RWPE2 (cell line): ENCODE data around the gene DHX16.

ENCODE experiments used
- ATAC-seq: fragments of 200-7000 bp; cut with Tn5 transposase; 3 replicates; pipeline ENCODE4 v1.9.1; 2021; ENCODE audit warnings: low read depth
- DNase-seq: peaks from one replicate; pipeline ENCODE4 v3.0.0-alpha.2; 2020; ENCODE audit warnings: low spot score
- H3K27ac ChIP-seq: fragments of 450-650 bp; 2 replicates; pipeline ENCODE4 v1.5.1; 2017; ENCODE audit warnings: mild to moderate bottlenecking; ENCODE audit not compliant: poor library complexity, severe bottlenecking
- H3K27me3 ChIP-seq: fragments of 250-450 bp; sonication (Bioruptor Pico); 2 replicates; pipeline ENCODE4 v1.5.1; 2021; ENCODE audit warnings: mild to moderate bottlenecking, moderate library complexity; ENCODE audit not compliant: insufficient read depth, poor library complexity, severe bottlenecking
- H3K36me3 ChIP-seq: fragments of 250-450 bp; sonication (Bioruptor Pico); 2 replicates; pipeline ENCODE4 v1.5.1; 2020; ENCODE audit warnings: low read depth, mild to moderate bottlenecking, moderate library complexity
- H3K4me1 ChIP-seq: fragments of 250-450 bp; sonication (Bioruptor Pico); 2 replicates; pipeline ENCODE4 v1.5.1; 2021; ENCODE audit warnings: mild to moderate bottlenecking, moderate library complexity; ENCODE audit not compliant: insufficient read depth, poor library complexity, severe bottlenecking
- H3K4me3 ChIP-seq: fragments of 250-450 bp; sonication (Bioruptor Pico); 2 replicates; pipeline ENCODE4 v1.5.1; 2021; ENCODE audit warnings: mild to moderate bottlenecking, moderate library complexity; ENCODE audit not compliant: severe bottlenecking
- H3K9me3 ChIP-seq: fragments of 250-450 bp; sonication (Bioruptor Pico); 2 replicates; pipeline ENCODE4 v1.5.1; 2021; ENCODE audit warnings: mild to moderate bottlenecking, moderate library complexity; ENCODE audit not compliant: severe bottlenecking
- TF ChIP-seq, protein P1 (sequence below): fragments of 450-650 bp; IDR thresholded peaks from one replicate; pipeline ENCODE4 v1.5.1; 2017; ENCODE audit warnings: mild to moderate bottlenecking, moderate library complexity; ENCODE audit not compliant: poor library complexity, severe bottlenecking

The DHX16 gene

DNA sequence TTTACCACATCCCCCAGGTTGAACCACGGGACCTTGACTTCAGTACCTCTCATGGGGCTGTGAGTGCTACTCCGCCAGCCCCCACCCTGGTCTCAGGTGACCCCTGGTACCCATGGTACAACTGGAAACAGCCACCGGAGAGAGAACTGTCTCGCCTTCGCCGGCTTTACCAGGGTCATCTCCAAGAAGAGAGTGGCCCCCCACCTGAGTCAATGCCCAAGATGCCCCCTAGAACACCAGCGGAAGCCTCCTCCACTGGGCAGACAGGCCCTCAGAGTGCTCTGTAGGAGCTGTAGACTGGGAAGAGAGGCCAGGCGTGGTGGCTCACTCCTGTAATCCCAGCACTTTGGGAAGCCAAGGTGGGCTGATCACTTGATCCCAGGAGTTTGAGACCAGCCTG lies 47.3 kb downstream of the DHX16 start:
- H3K27me3 ChIP-seq: no peaks in the 10 kb centered on the region
- no peaks in the 10 kb centered on the region for H3K4me1 ChIP-seq
- DNase-seq (no peak), ATAC-seq (no peak)
- TF ChIP-seq, protein P1, sequence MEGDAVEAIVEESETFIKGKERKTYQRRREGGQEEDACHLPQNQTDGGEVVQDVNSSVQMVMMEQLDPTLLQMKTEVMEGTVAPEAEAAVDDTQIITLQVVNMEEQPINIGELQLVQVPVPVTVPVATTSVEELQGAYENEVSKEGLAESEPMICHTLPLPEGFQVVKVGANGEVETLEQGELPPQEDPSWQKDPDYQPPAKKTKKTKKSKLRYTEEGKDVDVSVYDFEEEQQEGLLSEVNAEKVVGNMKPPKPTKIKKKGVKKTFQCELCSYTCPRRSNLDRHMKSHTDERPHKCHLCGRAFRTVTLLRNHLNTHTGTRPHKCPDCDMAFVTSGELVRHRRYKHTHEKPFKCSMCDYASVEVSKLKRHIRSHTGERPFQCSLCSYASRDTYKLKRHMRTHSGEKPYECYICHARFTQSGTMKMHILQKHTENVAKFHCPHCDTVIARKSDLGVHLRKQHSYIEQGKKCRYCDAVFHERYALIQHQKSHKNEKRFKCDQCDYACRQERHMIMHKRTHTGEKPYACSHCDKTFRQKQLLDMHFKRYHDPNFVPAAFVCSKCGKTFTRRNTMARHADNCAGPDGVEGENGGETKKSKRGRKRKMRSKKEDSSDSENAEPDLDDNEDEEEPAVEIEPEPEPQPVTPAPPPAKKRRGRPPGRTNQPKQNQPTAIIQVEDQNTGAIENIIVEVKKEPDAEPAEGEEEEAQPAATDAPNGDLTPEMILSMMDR: no peak
- no peak overlapping the region for H3K27ac ChIP-seq
- H3K4me3 ChIP-seq: no peak overlapping the region
- H3K9me3 ChIP-seq: no peaks in the 10 kb centered on the region
- H3K36me3 ChIP-seq: peaks cover 80% of the 10 kb centered on the region

DNA sequence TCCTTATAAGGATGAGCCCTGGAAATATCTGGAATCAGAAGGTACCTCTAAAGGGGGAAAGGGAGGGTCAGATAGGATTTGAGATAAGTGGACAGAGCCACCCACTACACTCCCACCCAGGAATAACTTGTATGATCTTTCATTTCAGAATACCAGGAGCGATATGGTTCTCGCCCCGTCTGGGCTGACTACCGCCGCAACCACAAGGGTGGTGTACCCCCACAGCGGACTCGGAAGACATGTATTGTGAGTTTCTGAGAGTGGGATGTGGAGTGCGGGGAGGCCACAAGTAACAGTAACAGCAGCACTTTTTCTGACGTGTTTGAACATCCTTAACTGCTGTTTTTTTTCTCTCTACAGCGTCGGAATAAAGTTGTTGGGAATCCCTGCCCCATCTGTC lies 53.2 kb downstream of the DHX16 start:
- ATAC-seq: no peak
- DNase-seq: no peak
- H3K4me3 ChIP-seq: no peak overlapping the region
- H3K4me1 ChIP-seq: peaks cover 2% of the 10 kb centered on the region
- H3K36me3 ChIP-seq: peaks cover 77% of the 10 kb centered on the region
- H3K27ac ChIP-seq: no peak overlapping the region
- no peaks in the 10 kb centered on the region for H3K9me3 ChIP-seq
- TF ChIP-seq, protein P1: no peak
- no peaks in the 10 kb centered on the region for H3K27me3 ChIP-seq

DNA sequence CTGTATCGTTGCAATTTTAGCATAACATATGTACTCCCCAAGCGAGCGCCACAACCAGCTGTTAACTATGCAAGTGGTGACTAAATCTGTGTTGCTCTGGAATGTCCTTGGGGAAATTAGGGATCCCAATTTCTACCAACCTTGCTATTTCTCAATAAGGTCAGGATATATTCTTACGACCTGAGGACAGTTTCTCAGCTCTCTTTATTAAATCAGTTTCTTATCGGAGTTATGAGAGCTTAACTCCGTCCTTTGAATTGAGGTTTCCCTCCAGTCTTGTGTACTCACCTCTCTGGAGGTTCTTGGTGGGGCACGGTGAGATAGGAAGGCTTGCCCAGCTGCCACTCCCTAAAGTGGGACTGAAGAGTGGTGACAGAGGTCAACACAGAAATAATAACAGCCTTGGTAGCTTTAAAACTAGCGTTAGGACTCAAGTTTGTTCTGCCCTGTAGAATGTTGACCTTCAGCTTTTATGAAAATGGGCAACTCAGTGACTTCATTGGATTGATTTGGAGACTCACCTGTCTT lies 54.5 kb downstream of the DHX16 start:
- Histone ChIP-seq H3K27ac (peak overlapping the region; percentile 82), H3K36me3 (peaks cover 67% of the 10 kb centered on the region), H3K4me3 (peak overlapping the region; percentile 58), H3K4me1 (peaks cover 14% of the 10 kb centered on the region), H3K9me3 (no peaks in the 10 kb centered on the region), H3K27me3 (no peaks in the 10 kb centered on the region)
- TF ChIP-seq, protein P1: no peak
- ATAC-seq (no peak), DNase-seq (no peak)

DNA sequence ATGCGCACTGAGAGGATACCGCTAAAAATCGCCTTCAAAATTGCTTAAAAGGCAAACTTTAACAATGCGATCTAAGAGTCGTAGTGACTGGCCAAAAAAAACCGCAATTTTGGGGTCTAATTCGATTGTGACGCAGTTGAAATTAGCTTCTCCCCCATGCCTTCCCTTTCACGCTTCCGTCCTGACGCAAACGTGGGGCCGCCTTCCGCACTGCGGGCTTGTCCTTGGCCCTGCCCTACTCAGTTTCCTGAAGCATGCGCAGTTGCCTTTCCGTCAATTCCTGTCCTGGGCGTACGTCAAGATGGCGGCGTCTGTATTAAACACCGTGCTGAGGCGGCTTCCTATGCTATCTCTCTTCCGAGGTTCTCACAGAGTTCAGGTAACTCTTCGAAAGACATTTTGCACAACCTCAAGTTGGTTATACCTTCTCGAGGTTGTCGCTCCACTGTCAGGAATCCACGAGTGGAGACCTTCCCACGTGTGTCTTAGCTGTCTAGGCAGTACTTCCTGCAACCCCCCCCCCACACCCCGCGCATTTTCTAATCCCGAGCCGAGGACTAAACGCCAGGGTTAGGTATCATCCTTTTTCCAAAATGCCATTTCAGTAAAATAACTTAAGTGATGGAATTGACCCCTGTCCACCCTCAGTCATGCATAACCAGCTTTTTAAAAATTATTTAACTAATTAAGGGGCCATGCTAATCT lies 55.1 kb downstream of the DHX16 start, which contains the start of gene MRPS18B:
Gene MRPS18B, plus strand, starts transcription at position 276 of the 705 bp plus-strand sequence. Its CDS starts 26 bp downstream, at position 302.
- peaks cover 60% of the 10 kb centered on the region for H3K36me3 ChIP-seq
- peaks cover 15% of the 10 kb centered on the region for H3K4me1 ChIP-seq
- peak within 1 kb of the TSS; percentile 82 for H3K27ac ChIP-seq
- H3K4me3 ChIP-seq: peak within 1 kb of the TSS; percentile 58
- ATAC-seq: peak; percentile 74
- TF ChIP-seq, protein P1: no peak
- no peaks in the 10 kb centered on the region for H3K9me3 ChIP-seq
- H3K27me3 ChIP-seq: no peaks in the 10 kb centered on the region
- peak; percentile 97 for DNase-seq
